ENCODE measurements around the gene HYPK.

Gene HYPK, protein sequence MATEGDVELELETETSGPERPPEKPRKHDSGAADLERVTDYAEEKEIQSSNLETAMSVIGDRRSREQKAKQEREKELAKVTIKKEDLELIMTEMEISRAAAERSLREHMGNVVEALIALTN
- total RNA-seq: 11.8 to 17.4 reads per million in 2 donors

DNA sequence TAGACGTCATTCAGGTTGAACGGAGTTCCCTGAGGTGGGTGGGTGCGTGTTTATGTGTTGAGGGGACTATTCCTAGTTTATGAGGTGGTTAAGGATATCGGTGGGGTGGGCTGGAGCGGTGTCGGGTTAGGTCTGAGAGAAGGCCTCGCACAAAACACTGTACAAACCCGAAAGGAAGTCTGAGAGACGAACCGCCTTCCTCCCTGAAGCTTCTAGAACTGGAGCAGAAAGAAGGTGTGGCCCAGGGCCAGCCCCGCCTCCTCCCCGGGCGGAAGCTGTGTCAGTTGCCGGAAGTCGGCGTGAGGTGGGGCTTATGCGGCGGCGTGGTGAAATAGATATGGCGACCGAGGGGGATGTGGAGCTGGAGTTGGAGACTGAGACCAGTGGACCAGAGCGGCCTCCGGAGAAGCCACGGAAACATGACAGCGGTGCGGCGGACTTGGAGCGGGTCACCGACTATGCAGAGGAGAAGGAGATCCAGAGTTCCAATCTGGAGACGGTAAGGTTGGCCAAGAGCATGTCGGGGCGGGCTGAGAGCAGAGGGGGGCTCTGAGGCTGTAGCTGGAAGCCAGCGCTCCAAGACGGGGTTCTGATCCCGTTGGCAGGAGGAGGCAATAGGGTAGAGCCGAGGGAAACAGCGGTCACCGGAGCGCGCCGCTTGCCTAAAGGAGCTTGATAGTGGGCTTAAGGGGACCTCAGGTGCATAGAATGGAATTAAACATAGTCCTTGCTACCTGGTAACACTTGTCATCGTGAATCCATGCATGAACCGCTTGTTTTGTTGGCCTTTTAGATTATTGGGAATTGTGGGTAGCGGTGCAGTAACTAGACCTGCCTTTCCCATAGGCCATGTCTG is at the start of gene HYPK:
TSS of gene HYPK (plus strand) at position 314 of the 856 bp plus-strand sequence. CDS start at position 338, 24 bp downstream.
- DNase-seq: peak; percentile 77 to 94 (median 86)

- DNase-seq: no peak
Measured at GRCh38 chr15:43751885-43752284, 48.5 kb upstream of the HYPK start.

- DNase-seq: no peak
Measured at GRCh38 chr15:43762824-43763223, 37.6 kb upstream of the HYPK start.

DNA sequence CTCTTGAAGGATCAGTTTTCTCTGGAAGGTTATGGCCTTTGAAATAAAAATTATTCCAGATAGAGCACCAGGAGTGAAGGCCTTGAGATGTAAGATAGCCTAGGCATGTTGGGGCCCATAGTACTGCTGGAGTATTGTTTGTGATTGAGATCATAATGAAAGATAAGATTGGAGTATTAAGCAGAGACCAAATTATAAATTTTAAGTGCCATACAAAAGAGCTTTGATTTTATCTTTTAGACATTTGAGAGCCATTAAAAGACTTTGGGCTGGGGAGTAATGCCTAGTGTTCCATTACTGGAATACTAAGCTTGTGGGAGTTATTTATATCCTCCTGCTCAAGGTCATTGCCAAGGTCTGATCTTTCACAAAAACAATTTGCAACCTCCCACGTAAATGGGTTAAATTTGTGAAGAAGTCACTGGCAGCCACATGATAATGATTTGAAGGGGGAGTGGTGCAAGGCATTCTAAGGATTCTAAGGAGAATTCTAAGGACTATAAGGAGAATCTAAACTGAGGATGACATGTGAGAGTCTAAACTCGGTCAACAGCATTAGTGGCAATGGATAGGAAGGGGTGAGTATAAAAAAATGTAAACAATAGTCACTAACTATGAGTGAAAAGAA is 36.5 kb upstream of the HYPK start:
- DNase-seq: no peak

DNA sequence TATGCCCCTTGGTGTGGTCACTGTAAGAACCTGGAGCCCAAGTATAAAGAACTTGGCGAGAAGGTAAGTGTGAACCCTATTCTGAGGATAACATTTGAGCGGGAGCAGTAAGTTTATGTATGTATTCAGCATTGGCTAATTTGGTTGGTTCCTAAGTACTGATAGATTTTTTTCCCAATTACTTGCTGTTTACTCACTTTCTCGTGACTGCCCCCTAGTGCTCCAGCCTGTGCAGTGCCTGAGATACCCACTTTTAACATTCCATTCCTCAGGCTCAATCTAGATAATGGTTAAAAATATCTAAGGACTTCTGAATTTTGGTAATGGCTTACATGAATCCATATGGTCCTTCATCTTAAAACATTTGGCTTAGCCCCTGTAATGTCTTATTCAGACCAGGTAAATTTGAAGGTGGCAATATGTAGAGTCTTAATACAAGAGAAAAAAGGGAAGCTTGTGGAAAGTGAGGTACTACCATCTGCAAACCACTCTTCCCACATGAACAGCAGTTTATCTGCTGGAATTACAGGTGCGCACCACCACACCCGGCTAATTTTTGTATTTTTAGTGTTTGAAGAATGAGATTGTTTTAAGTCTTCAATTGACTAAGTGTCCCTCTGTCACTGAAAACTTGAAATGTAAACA is 30.7 kb upstream of the HYPK start:
- DNase-seq: peak in 4 of 5 experiments; percentile 32 to 49 (median 48)

- no peak for DNase-seq
Measured at GRCh38 chr15:43771816-43772215, 28.6 kb upstream of the HYPK start.

DNA sequence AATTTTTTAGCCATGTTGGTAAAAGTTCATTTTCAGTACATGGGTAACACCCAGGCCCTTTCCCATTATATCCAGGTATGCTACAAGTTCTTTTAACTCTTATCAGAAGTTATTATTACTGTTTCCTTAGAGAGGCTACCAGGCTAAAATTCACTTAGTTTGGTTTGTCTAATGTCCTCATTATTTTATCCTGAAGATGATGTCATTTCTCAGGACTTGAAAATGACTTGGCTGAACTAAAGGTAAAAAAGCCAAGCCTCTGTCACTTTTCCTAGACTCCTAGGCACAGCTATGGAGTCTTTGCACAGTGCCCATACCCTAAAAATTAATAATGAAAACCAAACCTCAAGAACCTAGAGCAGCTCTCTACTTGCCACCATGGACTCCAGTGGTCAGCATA is 27.8 kb upstream of the HYPK start:
- no peak for DNase-seq

DNA sequence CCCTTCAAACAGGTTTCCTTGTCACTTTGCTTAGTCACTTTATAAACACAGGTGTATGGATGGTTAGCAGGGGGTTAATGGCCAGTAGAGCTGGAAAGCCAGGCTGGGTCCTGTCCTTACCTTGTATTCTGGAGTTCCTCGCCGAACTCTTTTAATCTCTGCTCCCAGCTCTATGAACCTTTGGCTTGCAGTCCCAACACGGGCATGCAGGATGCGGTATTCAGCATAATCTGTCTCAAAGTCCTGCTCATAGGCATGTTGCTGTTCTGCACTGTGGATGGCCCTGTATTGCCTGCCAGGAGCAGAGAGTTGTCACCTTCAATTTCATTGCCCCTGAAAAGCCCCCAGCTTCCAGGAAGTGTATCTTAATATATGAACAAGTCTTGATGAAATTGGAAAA is 26.3 kb upstream of the HYPK start:
- DNase-seq: no peak

GRCh38 chr15:43775411-43775965 is 24.9 kb upstream of the HYPK start:
- no peak for DNase-seq

- no peak for DNase-seq
Measured at GRCh38 chr15:43776101-43776717, 24.2 kb upstream of the HYPK start.

DNA sequence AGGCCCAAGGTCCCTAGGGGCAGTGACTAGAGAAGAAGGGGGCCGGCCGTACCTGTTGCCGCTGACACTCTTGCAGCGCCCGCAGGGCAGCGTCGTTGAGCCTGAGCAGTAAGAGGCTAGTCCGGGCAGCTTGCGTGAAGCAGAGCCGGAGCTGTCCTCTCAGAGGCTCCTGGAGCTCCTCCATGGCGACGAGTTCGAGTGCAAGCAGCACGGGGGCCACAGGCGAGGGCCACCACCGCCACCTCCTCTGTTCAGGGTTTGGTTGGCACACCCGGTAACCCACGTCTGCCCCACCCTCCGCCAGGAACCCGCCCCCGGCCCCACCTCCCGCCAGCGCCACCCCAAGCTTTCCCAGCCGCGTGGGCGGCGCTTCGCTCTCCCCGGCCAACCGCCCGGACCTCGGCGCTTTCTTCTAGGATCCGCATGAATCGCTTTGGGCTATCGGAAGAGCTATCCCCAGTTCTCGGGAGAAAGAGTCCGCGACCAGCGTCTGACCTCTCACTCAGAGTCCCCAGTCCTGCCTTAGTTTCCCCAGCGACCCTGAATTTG is 23.6 kb upstream of the HYPK start, which contains the start of gene ELL3:
TSS of gene ELL3 (minus strand) at position 249 of the 549 bp plus-strand sequence. CDS start at position 184, 65 bp downstream.
- peak; percentile 52 to 82 (median 68) for DNase-seq

DNA sequence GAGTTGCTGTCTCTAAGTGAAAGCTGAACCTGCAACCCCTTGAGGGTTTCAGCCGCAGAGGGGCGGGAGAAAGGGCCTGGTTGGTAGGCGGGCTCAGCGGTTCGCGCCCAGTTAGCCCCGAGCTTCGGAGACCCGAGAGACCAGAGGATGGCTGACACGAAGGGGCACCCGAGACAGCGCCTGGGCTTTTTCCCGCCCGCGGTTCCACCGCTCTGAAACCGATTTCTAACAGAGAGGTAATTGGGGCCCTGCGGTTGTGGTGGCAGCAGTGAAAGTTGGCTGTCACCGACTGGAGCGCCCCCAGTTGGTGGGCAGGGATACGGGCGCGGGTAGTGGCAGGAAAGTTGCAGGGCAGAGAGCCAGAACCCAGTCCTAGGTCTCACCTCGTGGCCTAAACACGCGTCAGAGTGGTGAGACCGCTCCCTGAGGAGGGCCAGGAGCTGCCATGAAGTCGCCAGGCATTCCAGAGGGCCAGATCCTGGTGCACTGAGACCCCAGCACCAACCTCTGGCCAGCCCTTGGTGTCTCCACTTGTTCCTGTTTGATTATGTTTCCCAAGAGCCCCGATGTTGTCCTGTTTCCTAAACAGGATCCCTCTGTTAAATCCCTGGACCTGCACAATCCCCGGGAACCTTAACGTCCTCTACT is 23.0 kb upstream of the HYPK start:
- DNase-seq: peak; percentile 60 to 88 (median 80)

DNA sequence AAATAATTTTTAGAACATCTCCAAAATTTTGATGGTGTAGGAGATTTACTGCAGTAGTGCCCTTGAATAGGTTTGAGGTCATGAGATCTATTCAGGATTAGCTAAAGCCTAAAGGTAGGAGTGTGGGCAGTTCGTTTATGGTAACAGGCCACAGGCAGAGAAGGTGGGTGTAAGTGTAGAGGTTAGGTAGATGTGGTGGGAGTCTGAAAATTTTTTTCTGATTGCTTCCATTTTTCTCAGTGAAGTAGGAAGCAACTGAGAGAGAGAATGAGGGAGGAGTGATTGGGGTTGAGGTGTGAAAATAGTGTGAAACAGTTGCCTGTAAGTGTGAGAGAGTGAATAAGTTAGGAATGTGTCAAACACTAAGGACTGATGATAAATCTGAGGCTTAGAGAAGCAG is 21.4 kb upstream of the HYPK start:
- DNase-seq: no peak

GRCh38 chr15:43789409-43789808 is 11.0 kb upstream of the HYPK start:
- no peak for DNase-seq

GRCh38 chr15:43791993-43792760 is 8.2 kb upstream of the HYPK start, which contains the start of gene SERF2:
Gene SERF2, plus strand, starts transcription at chr15:43792320. Its CDS starts 57 bp downstream, at chr15:43792377.
- peak; percentile 99 to 100 (median 100) for DNase-seq

GRCh38 chr15:43792761-43793476 is 7.5 kb upstream of the HYPK start:
- peak in 2 of 5 experiments; percentile 6 to 58 for DNase-seq

GRCh38 chr15:43793647-43794046 is 6.8 kb upstream of the HYPK start:
- DNase-seq: no peak

DNA sequence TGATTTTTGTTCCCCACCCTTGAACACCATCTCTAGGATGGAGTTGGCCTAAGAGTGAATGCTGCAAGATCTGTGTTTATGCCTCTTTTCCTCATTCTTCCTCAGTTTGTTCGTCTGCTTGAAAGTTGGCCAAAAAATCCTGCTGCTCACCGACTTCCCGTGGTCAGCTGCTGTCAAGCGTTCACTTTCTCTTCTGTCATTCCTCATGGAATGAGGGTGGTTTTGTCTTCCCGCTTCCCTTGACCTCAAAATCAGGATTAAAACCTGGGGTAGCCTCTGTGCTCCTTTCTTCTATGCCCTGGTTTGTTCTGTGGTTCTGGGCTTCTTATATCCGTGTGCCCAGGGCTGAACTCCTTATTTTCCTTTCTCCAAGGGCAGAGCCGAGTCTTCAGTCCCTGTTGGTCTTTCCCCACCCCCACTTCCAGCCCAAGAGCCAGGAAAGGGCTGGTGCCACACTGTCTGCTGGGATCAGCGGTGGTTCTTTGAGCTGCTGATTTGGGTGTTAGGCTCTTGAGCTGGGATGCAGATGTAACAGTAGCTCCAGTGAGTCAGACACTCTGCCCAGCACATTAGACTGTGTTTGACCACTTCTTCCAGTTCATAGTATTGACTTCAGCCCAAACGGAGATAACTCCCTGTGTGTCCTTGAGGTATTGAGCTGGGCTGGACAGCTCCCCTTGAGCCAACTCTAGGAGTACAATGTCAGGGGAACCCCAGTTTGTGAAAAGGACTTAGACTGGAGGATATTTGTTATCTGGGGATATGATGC is 5.9 kb upstream of the HYPK start:
- no peak for DNase-seq

GRCh38 chr15:43795197-43795596 is 5.2 kb upstream of the HYPK start:
- DNase-seq: no peak

Measured in T-helper 2 cell (primary cell).